HG03139 (cell line): Measurements from ENCODE around the gene TTC19.

Experiments used
- ATAC-seq: cut with Tn5 transposase; IDR thresholded peaks from one replicate; pipeline ENCODE4 v1.9.1; 2021; ENCODE audit not compliant: unreplicated experiment

Gene TTC19, protein sequence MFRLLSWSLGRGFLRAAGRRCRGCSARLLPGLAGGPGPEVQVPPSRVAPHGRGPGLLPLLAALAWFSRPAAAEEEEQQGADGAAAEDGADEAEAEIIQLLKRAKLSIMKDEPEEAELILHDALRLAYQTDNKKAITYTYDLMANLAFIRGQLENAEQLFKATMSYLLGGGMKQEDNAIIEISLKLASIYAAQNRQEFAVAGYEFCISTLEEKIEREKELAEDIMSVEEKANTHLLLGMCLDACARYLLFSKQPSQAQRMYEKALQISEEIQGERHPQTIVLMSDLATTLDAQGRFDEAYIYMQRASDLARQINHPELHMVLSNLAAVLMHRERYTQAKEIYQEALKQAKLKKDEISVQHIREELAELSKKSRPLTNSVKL

DNA sequence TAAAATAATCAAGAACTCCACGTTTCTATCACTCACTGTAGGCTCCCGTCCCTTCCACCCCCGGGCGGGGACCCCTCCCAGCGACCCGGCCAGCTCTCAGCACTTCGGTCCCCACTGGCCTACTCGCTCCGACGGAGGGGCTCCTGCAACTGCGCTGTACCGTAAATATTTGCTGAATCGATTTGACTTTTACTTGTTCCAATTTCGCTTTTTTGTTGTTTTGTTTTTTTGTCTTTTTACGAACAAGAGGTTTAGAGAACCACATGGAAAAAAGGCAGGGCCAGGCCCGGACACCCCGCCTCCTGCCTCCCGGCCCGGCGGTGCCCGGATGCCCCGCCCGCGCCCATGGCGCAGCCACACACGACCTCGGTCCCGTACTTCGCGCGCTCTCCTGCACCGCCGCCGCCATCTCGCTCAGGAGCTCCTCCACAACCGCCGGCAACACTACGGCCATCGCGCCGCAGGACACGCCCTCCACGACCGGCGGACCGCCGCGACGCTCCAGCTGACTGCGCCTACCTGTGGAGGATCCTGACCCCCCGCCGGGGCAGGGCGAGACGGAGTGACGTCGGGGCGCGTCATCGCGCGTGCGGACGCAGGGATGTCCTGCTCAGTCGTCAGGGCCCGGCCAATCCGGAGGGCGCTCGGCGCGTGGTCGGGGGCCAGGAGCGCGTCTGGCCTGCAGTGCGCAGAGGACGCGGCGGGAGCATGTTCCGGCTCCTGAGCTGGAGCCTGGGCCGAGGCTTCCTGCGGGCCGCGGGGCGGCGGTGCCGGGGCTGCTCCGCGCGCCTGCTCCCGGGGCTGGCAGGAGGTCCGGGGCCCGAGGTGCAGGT is at the start of gene TTC19, which contains the start of gene ZSWIM7:
TSS of gene TTC19 (plus strand) at position 684 of the 833 bp plus-strand sequence. CDS start at position 709, 25 bp downstream.
TSS of gene ZSWIM7 (minus strand) at position 564 of the 833 bp plus-strand sequence. CDS start at position 454, 110 bp downstream.
- ATAC-seq, result peak; percentile 94

DNA sequence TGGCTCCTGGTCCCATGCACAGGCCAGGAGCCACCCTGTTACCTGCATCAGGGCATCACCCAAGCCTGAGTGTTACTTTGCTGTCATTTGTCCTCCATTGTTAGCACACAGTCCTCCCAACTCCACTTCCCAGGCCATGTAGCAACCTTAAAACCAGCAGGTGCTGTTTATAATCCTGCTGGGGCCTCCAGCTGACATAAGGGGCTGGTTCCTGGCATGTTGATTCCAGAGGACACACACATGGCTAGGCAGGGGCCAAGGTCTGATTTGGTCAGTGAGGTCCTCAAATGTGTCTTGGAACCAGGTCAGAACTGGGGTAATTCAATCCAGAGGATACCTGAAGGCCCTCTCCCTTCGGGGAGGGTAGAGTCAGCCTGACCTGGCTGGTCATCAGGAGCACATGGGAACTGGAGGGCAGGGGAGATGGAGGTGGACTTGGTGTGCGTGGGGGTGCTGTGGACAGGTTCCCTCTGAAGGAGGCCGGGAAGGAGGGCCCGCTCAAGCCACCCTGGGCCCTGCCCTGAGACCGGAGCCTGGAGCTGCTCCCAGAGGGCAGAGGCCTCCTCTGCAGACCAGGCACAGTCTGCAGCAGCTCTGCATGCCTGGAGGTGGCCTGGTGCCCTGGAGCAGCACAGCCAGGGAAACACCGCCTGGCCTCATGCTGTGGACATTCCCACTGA is 48.1 kb upstream of the TTC19 start:
- ATAC-seq, result no peak

DNA sequence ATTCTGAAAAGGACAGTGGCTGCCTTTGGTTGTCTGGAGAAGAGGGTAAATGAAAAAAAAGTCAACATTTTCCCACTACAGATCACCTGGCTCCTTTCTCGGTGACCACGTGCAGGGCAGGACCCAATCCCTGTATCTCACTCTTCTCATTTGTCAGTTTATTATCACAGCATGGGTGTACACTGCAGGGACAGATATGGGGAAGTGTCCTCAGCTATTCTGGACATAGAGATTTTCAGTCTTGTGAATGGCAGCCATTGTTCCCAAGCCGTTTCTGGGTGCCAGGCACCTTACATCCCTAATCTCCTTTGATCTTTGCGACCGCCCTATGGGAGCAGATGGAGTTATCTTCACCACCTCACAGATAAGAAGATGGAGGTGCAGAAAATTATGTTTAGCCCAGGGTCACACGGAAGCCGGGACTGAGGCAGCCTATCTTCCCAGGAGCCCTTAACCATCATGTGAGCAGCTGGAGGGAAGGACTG is 47.5 kb upstream of the TTC19 start:
- no peak for ATAC-seq

DNA sequence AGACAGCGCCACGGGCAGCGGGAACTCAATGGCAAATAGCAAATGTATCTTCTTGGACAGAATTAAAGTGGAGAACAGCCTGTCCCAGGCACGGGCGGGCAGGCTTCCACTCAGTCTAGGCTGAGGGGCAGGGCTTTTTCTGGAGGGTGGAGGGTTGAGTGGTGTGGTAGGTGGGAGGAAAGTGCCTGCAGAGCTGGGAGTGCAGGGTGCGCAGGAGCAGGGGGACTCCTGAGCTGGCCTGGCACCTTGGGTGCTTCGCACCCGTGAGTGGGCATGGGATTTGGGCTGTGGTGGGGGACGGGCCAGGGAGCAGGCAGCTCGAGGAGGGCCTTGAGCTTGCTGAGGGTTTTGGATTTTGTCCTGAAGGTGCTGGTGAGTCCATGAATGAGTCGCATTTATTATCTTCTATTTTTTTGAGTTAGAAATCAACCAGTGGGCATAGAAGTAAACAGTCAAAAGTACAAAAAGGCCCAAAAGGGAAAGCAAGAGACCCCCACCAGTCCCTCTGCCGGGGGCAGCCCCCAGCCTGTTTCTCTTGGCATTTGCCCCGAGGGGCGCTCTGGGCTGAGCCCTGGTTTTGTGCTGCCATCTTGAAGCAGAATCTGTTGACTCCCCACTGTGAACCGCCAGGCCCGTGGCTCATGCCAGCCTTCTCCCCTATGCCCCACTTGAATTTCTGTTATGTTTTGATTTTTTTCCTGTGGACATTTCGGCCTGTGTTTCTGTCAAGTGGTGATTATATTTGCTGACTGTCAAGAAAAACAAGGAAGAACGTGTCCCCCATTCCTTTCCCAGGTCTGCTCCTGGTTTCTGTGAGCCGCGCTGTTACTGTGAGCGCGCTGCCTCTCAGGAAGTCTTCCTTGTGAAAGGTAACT is 46.5 kb upstream of the TTC19 start:
- no peak for ATAC-seq

DNA sequence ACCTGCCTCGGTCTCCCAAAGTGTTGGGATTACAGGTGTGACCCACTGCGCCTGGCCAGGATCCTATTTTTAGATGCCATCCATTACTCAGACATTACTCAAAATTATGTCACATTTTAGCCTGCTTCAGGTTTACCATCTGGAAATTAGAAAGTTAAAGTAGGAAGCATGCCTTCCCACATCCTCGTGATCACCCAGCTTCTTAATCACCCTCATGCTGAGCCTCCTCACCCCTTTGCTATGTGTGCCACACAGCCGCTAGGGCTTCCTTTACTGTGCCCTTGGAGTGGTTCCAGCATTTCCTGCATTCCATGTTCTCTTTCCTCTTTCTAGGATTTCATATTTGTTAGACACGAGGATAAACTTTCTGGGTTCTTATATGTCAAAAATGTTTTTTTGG is 45.4 kb upstream of the TTC19 start:
- no peak for ATAC-seq

DNA sequence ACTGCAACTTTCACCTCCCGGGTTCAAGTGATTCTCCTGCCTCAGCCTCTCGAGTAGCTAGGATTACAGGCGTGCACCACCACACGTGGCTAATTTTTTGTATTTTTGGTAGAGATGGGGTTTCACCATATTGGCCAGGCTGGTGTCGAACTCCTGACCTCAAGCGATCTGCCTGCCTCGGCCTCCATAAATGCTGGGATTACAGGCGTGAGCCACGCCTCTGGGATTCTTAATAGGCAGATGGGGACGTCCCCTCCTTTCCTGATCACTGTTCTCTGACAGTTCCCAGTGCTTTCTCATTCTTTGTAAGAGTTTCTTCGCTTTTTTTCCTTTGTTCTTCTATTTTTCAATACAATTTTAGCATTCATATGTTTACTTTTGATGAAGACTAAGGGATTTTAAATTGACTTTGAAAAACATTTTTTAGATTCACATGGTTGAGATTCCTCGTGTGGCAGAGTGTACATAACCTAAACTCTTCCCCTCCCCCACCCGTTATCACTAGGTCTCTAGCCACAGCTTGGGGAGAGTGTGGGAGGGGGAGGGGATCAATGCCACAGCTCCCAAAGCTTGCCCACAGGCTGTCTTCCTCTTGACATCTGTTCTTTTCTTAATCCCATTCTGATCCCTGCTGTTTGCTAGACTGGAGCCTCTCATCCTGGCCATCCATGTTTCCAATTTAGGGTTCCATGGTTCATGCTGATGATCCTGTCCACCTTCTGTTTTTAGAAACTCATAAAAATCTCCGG is 43.7 kb upstream of the TTC19 start:
- no peak for ATAC-seq

DNA sequence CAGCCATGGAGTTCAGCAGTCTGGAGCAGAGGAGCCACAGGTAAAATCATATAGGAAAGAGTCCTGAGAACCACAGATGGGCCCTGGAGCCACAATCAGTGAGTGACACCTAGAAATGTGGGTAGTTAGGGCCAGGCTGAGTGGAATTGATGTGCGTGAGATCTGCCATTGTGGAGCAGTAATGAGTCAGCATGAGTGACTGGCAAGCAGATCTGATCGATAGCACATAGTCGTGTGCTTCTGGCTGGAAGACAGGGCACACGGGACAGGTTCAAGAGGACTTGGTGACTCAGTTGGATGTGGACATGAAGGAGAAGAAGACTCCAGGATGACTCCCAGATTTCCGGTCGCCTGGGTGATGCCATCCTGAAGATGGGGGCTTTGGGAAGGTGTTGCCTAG is 42.4 kb upstream of the TTC19 start:
- no peak for ATAC-seq

DNA sequence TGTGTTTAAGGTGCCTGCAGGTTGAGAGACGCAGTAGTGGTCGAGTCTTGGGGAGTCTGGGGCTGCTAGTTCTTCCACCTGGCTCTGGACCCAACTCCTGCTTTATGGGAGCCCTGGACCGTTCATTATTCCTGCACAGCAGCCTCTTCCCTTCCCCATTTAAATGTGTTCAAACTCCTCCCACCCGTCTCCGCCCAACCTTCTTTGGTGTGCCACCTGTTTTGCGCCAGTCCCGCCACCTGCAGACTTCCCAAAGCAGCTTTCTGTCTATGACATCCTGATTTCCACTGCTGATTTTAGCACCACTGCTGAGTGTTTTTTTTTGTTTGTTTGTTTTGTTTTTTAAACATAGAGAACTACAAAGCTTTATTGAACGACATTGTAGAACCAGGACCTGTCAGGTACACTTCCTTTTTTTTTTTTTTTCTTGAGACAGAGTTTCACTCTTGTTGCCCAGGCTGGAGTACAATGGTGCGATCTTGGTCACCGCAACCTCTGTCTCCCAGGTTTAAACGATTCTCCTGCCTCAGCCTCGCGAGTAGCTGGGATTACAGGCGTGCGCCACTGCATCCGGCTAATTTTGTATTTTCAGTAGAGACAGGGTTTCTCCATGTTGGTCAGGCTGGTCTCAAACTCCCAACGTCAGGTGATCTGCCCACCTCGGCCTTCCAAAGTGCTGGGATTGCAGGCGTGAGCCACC is 41.9 kb upstream of the TTC19 start:
- no peak for ATAC-seq

DNA sequence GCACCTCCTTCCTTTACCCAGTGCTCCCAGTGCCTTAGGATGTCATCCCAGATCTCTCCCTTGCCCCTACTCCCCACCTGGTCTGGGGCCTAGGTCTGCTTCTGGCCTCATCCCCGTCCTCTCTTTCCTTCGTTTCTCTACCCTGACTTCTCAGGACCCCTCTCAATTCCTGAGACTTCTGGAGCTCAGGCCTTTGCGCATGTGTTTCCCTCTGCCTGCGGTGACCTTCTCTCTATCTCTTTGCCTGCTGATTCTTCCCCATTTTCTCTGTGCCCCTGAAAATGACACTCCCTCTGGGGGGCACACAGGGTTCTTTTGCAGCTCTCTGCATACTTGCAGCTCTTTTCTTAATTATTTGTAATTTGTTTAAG is 41.2 kb upstream of the TTC19 start:
- ATAC-seq, result no peak

DNA sequence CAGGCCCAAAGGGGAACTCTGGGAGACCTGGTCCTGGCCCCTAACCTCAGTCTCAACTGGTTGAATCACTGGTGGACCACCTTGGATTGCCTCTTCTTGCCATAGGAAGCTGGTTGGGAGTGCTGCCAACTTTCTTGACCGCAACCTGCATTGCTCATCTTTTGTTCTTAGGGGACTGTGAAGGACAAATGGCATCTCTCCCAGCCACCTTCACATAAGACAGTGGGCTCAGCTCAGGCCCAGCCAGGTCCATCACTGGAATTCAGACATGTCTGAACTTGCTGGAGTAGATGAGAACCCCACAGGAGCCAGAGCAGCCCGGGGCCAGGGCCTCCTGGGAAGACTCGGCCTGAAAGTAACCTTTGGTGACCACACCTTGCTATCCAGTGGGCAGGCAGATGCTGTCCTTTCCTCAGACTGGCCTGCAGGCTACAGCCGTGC is 35.9 kb upstream of the TTC19 start:
- no peak for ATAC-seq

DNA sequence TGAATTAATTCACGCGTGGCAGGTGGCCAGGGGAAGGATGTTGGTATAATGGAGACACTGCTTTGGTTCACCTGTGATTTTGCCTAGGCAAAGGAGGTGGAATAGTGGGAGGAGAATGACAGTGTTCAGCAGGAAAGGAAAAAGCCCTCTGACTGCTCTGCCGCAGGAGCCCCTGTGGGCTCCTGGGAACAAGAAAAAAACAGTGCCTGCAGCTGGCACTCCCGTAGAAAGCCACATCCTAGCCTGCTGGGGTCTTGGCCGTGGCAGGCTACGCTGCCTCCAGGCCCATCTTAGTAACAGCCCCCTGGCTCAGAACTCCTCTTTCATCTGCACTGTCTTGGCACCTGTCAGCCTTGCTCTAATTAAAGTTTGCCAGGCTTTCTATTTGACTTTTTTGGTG is 34.1 kb upstream of the TTC19 start:
- no peak for ATAC-seq

DNA sequence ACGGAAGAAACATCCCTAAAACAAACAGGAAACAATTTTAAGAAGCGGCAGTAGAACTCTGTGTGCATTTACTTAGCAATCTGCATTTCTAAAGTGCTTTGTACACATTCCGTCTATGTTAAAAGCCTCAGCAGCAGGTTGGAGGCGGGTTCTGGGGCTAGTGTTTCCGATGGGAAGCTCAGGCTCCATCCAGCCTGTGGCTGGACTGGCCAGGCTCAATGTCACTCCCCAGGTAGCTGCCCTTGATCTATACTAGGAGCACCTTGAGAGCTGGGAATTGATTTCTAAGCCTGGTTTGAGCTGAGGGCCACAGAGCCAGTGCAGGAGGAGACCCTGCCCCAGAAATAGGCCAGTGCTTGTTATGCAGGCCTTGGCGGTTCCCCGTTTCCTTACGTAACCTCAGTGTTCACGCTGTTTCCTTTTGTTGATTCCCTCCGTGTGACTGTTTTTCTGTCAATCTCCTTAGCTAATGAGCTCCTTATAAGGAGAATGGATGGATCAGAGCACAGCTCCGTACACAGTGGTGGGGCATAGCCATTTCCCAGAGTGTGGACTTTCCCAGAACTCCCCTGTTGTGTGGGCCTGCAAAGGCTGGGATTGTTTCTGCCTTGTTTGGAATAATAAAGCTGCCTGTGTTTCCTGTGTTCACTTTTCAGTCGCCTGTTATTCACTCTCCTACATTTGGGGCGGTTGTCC is 33.3 kb upstream of the TTC19 start:
- ATAC-seq, result no peak

DNA sequence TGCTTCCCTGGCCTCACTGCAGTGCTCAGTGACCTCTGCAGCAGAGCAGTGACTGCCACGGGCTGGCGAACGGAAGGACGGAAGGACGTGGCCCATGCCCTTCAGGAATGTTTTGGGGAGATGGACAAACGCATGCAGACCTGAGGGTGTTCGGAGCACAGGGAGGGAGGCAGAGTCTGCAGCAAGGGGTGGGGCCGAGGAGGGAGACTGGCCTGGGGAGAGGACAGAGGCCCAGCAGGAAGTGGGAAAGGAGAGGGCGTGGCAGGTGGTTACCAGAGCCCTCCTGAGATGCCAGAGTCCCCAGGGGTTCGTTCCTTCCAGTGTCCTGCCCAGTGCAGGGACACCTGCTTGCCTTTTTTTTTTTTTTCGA is 32.8 kb upstream of the TTC19 start:
- ATAC-seq, result no peak

DNA sequence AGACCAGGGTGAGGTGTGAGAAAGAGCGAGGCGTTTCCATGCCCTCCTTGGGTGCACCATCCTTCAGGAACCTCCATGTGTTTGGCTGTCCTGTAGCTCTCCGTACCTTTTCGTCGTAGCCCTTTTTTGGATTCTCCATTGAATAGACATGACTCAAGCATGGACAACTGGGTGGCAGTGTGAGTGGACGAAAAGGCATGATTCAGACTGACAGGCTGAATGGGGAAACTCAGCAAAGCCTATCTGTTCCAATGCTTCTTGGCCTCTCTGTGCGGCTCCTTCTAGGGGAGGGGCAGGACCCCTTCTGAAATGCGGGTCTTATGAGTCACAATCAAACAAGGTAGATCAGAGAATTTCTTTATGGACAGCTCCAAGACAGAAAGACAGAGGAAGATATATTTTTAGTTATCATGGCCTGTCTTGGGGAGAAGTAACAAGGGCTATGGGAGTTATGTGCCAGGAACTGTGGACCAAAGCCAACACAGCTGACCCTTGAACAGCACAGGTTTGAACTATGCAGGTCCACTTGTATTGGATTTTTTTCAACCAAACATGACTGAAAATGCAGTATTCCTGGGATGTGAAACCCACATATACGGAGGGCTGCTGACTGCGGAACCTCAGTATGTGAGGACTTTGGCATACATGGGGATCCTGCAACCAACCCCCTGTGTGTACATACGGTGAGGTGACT is 31.8 kb upstream of the TTC19 start:
- no peak for ATAC-seq

DNA sequence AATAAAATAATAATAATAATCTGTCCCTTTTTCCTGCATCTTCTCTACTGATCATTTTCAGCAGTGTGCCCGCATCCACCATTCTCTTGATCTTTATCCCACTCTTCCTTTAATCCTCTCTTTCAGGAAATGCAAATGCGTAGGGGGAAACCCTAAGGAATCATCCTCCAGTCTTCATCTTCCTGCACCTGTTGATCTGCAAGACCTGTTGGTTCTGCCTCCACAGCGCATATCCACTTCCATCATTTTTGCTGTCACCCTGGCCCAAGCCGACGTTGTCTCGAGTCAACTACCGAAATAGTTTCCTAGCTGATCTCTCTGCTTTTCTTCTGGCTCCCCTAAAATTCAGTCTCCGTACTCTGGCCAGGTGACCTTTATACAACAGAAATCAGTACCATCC is 30.2 kb upstream of the TTC19 start:
- ATAC-seq, result no peak

DNA sequence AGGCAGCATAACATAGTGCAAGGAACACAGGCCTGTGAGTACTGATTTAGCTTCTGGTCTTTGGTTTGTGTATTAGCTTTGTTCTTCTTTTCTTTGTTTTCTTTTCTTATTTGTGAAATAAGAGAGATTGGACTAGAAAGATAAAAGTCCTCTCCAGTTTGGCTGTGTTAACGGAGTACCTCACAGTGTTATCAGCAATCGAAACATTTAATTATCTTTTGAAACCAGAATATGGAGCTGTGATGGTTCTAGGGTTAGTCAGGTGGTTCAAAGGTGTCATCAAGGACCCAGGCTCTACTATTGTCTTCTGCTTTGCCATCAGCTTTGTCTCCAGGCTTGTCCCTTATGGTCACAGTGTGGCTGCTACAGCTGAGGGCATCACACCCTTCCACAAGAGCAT is 29.1 kb upstream of the TTC19 start:
- no peak for ATAC-seq

DNA sequence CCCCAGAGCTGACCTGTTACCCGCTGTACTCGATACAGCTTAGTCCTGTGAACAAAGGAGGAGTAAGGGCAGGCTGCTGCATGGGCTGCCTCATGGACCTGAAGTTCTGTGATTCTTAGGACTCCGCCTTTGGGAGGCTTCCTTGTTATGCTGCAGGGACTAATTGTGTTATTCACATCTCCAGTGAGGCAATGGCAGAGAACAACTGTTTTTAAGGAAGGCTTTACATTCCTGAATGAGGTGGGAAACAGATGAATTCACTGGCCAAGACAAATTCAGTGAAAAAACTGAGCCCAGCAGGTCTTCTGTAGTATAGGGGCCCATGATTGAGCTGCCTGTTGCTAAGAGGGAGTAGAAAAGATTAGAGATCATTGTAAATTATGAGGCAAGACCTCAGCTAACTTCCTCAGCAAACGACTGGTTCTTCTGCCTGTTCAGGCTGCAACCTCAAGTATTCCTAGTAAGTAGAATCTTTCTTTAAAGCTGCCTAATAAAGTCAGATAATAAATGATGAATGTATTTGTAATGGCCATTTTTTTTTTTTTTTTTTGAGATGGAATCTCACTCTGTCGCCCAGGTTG is 28.4 kb upstream of the TTC19 start:
- no peak for ATAC-seq

DNA sequence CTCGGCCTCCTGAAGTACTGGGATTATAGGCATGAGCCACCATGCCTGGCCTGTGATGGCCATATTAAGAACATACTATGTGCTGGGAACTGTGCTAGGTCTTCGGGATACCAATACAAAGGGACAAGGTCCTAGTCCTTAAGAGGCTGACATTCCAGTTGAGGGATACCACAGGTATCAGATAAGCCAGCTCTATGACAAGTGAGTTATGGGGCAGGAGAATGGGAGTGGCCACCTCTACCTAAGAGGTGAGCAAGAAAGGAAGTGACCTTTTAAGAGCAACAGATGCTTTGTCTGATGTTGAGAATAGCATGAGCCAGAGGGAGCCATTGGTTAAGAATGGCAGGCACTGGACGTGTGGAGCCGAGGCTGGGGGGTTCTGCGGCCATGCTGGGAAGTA is 27.7 kb upstream of the TTC19 start:
- ATAC-seq, result no peak
